MM.1S (cell line): Measurements from ENCODE around the gene ATPAF2.

Experiments used
- DNase-seq: peaks from one replicate; pipeline ENCODE4 v3.0.0-alpha.2; 2015
- H2AFZ ChIP-seq: fragments of 300-600 bp; sonication (generic); 2 replicates; pipeline ENCODE4 v1.6.0; 2016; ENCODE audit warnings: antibody characterized with exemption, low read length
- H3F3A ChIP-seq: fragments of 300-600 bp; sonication (generic); 2 replicates; pipeline ENCODE4 v1.6.1; 2016; ENCODE audit warnings: mild to moderate bottlenecking, antibody characterized with exemption, low read length, moderate library complexity, mixed read lengths; ENCODE audit not compliant: insufficient read depth
- H3K27ac ChIP-seq: fragments of 300-600 bp; sonication (generic); 2 replicates; pipeline ENCODE4 v1.5.1; 2016; ENCODE audit warnings: mild to moderate bottlenecking, low read length
- H3K27me3 ChIP-seq: fragments of 300-600 bp; sonication (generic); replicated peaks from 2 replicates; pipeline ENCODE4 v1.6.0; 2016; ENCODE audit warnings: low read length; ENCODE audit not compliant: insufficient read depth
- H3K36me3 ChIP-seq: fragments of 300-600 bp; sonication (generic); replicated peaks from 2 replicates; pipeline ENCODE4 v1.6.1; 2016; ENCODE audit warnings: mild to moderate bottlenecking, low read length, mixed read lengths; ENCODE audit not compliant: insufficient read depth
- H3K4me1 ChIP-seq: fragments of 300-600 bp; sonication (generic); 2 replicates; pipeline ENCODE4 v1.6.1; 2016; ENCODE audit warnings: low read length, mixed read lengths
- H3K4me2 ChIP-seq: fragments of 300-600 bp; sonication (generic); 2 replicates; pipeline ENCODE4 v1.6.0; 2016; ENCODE audit warnings: low read depth, low read length
- H3K4me3 ChIP-seq: fragments of 300-600 bp; sonication (generic); 2 replicates; pipeline ENCODE4 v1.5.1; 2016; ENCODE audit warnings: low read length, mixed read lengths
- H3K79me2 ChIP-seq: fragments of 300-600 bp; sonication (generic); 2 replicates; pipeline ENCODE4 v1.6.1; 2016; ENCODE audit warnings: mixed run types, low read length, mixed read lengths
- H3K9ac ChIP-seq: fragments of 300-600 bp; sonication (generic); 2 replicates; pipeline ENCODE4 v1.6.1; 2016; ENCODE audit warnings: low read length, mixed read lengths
- H3K9me2 ChIP-seq: fragments of 300-600 bp; sonication (generic); replicated peaks from 2 replicates; pipeline ENCODE4 v1.6.1; 2016; ENCODE audit warnings: mild to moderate bottlenecking, low read length, mixed read lengths; ENCODE audit not compliant: insufficient read depth
- H3K9me3 ChIP-seq: fragments of 300-600 bp; sonication (generic); replicated peaks from 2 replicates; pipeline ENCODE4 v1.6.1; 2016; ENCODE audit warnings: mild to moderate bottlenecking, low read length, mixed read lengths; ENCODE audit not compliant: insufficient read depth
- H4K20me1 ChIP-seq: fragments of 300-600 bp; sonication (generic); 2 replicates; pipeline ENCODE4 v1.6.1; 2016; ENCODE audit warnings: mild to moderate bottlenecking, low read length, moderate library complexity, mixed read lengths; ENCODE audit not compliant: insufficient read depth
- CTCF ChIP-seq: fragments of 300-600 bp; sonication (generic); IDR thresholded peaks from 2 replicates; pipeline ENCODE4 v1.5.1; 2016; ENCODE audit warnings: antibody characterized with exemption, low read length, mixed read lengths
- EZH2 ChIP-seq: fragments of 300-600 bp; sonication (generic); optimal IDR thresholded peaks from 2 replicates; pipeline ENCODE3; 2017; ENCODE audit warnings: low read depth, mild to moderate bottlenecking, antibody characterized with exemption, low read length, mixed read lengths
- EZH2phosphoT487 ChIP-seq: fragments of 300-600 bp; sonication (generic); IDR thresholded peaks from 2 replicates; pipeline ENCODE4 v1.6.1; 2018; ENCODE audit warnings: antibody characterized with exemption, low read length

The ATPAF2 gene

GRCh38 chr17:18042983-18043382 is 4.0 kb upstream of the ATPAF2 start:
- Histone ChIP-seq H3F3A (no peaks in the 10 kb centered on the region), H3K27ac (no peak overlapping the region), H3K4me3 (no peak overlapping the region), H3K9ac (no peak overlapping the region), H3K9me2 (no peaks in the 10 kb centered on the region), H4K20me1 (no peaks in the 10 kb centered on the region), H3K36me3 (no peaks in the 10 kb centered on the region), H3K79me2 (peaks cover 35% of the 10 kb centered on the region), H3K4me1 (peaks cover 8% of the 10 kb centered on the region), H3K9me3 (no peaks in the 10 kb centered on the region), H3K4me2 (no peak overlapping the region), H2AFZ (no peak overlapping the region), H3K27me3 (no peaks in the 10 kb centered on the region)
- DNase-seq: no peak
- TF ChIP-seq EZH2phosphoT487 (no peak), CTCF (no peak), EZH2 (no peak)

- no peaks in the 10 kb centered on the region for H3K9me2 ChIP-seq
- no peaks in the 10 kb centered on the region for H3K27me3 ChIP-seq
- H2AFZ ChIP-seq: no peak overlapping the region
- peaks cover 47% of the 10 kb centered on the region for H3K79me2 ChIP-seq
- no peaks in the 10 kb centered on the region for H3F3A ChIP-seq
- H4K20me1 ChIP-seq: no peaks in the 10 kb centered on the region
- DNase-seq: no peak
- H3K9ac ChIP-seq: no peak overlapping the region
- peaks cover 16% of the 10 kb centered on the region for H3K4me1 ChIP-seq
- H3K9me3 ChIP-seq: no peaks in the 10 kb centered on the region
- TF ChIP-seq CTCF (no peak), EZH2phosphoT487 (no peak), EZH2 (no peak)
- no peaks in the 10 kb centered on the region for H3K36me3 ChIP-seq
- H3K4me2 ChIP-seq: no peak overlapping the region
- H3K4me3 ChIP-seq: no peak overlapping the region
- no peak overlapping the region for H3K27ac ChIP-seq
Observed at GRCh38 chr17:18041776-18042175, 2.8 kb upstream of the ATPAF2 start.

GRCh38 chr17:18040261-18040858 is 1.4 kb upstream of the ATPAF2 start:
- no peaks in the 10 kb centered on the region for H4K20me1 ChIP-seq
- no peak overlapping the region for H3K27ac ChIP-seq
- peak overlapping the region; percentile 97 for H3K4me3 ChIP-seq
- H3K36me3 ChIP-seq: no peaks in the 10 kb centered on the region
- no peaks in the 10 kb centered on the region for H3K27me3 ChIP-seq
- H3K9me3 ChIP-seq: no peaks in the 10 kb centered on the region
- H3K9me2 ChIP-seq: no peaks in the 10 kb centered on the region
- peak overlapping the region; percentile 72 for H3K9ac ChIP-seq
- peak overlapping the region; percentile 69; the same call in 1 of the 2 replicates for H2AFZ ChIP-seq
- DNase-seq: no peak
- peaks cover 60% of the 10 kb centered on the region for H3K79me2 ChIP-seq
- no peaks in the 10 kb centered on the region for H3F3A ChIP-seq
- TF ChIP-seq EZH2phosphoT487 (no peak), CTCF (no peak), EZH2 (no peak)
- peak overlapping the region; percentile 89 for H3K4me2 ChIP-seq
- H3K4me1 ChIP-seq: peaks cover 16% of the 10 kb centered on the region
